ENCODE measurements around the gene JARID2.

GRCh38 chr6:15267221-15267620 is 21.4 kb downstream of the JARID2 start:
- TF ChIP-seq CTCF (IDR thresholded peaks at IDR 0.05) (no peak), POLR2A (IDR thresholded peaks at IDR 0.05) (no peak)
